ENCODE data around the gene AP1S3. TPM values are rescaled to one million over a fixed set of nuclear protein-coding genes. Genes with fewer than 3 reads are reported as not detected.
A peak's percentile ranks its signal among the peaks of the same experiment; 100 is the strongest.

AP1S3 gene
- total RNA-seq, 1 experiment from 2014 or later: 34.3 TPM

DNA sequence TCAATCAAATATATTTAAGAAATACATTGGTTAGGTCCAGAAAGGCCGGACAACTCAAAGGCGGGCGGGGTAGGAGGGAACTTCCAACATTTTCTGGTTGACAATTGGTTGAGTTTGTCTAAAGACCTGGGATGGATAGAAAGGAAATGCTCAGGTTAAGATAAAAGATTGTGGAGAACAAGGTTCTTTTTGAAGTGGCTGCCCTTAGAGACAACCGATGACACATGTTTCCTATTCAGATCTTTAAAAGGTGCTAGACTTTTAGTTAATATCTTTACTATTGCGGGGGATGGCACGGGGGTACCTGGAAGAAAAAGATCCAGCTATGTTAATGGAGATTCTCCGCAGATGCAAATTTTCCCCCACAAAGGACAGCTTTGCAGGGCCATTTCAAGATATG, 10.0 kb upstream of the AP1S3 start:
- no peaks in the 10 kb centered on the region for H3K9me2 ChIP-seq (replicated peaks; ENCODE audit: low read length)
- TF ChIP-seq, protein P1, sequence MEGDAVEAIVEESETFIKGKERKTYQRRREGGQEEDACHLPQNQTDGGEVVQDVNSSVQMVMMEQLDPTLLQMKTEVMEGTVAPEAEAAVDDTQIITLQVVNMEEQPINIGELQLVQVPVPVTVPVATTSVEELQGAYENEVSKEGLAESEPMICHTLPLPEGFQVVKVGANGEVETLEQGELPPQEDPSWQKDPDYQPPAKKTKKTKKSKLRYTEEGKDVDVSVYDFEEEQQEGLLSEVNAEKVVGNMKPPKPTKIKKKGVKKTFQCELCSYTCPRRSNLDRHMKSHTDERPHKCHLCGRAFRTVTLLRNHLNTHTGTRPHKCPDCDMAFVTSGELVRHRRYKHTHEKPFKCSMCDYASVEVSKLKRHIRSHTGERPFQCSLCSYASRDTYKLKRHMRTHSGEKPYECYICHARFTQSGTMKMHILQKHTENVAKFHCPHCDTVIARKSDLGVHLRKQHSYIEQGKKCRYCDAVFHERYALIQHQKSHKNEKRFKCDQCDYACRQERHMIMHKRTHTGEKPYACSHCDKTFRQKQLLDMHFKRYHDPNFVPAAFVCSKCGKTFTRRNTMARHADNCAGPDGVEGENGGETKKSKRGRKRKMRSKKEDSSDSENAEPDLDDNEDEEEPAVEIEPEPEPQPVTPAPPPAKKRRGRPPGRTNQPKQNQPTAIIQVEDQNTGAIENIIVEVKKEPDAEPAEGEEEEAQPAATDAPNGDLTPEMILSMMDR (conservative IDR thresholded peaks at IDR 0.05; ENCODE audit: low read depth, low read length): no peak
- TF ChIP-seq EZH2phosphoT487 (IDR thresholded peaks at IDR 0.05; ENCODE audit: borderline replicate concordance, low read length): no peak
- TF ChIP-seq EZH2 (IDR thresholded peaks at IDR 0.05; ENCODE audit: low read length, unreplicated experiment): no peak
- H3K9me3 ChIP-seq (ENCODE audit: low read length): no peaks in the 10 kb centered on the region
- no peaks in the 10 kb centered on the region for H3K27me3 ChIP-seq (ENCODE audit: low read length)
- H3K9ac ChIP-seq (ENCODE audit: low read length): no peak overlapping the region
- no TSS peak for BruUV-seq (replicated peaks)
- H3K4me2 ChIP-seq (ENCODE audit: low read length): no peak overlapping the region
- intact Hi-C loops (cut with micrococcal nuclease): no loop called here
- H2AFZ ChIP-seq (ENCODE audit: low read length): no peak overlapping the region
- H3F3A ChIP-seq (ENCODE audit: low read length, unreplicated experiment): no peaks in the 10 kb centered on the region
- ChIA-PET POLR2A (ENCODE audit: unreplicated experiment) (no interaction called here), CTCF (no interaction called here)
- H4K20me1 ChIP-seq (ENCODE audit: low read length): no peaks in the 10 kb centered on the region
- H3K27ac ChIP-seq (ENCODE audit: low read length): no peak overlapping the region
- DNase-seq (no peak), ATAC-seq (no peak)
- H3K79me2 ChIP-seq (ENCODE audit: low read length): no peaks in the 10 kb centered on the region
- H3K36me3 ChIP-seq (ENCODE audit: low read depth, low read length): peaks cover 19% of the 10 kb centered on the region
- no peak overlapping the region for H3K4me3 ChIP-seq (ENCODE audit: low read length)
- peaks cover 2% of the 10 kb centered on the region for H3K4me1 ChIP-seq (ENCODE audit: insufficient read depth, low read length)

GRCh38 chr2:223846515-223846914, 9.1 kb upstream of the AP1S3 start:
- H3K4me1 ChIP-seq (ENCODE audit: insufficient read depth, low read length): peaks cover 4% of the 10 kb centered on the region; the same call in 1 of the 2 replicates
- H3K27me3 ChIP-seq (ENCODE audit: low read length): no peaks in the 10 kb centered on the region
- H4K20me1 ChIP-seq (ENCODE audit: low read length): no peaks in the 10 kb centered on the region
- no peak overlapping the region for H2AFZ ChIP-seq (ENCODE audit: low read length)
- ATAC-seq: peak; percentile 29
- peaks cover 17% of the 10 kb centered on the region for H3K36me3 ChIP-seq (ENCODE audit: low read depth, low read length)
- no peaks in the 10 kb centered on the region for H3K79me2 ChIP-seq (ENCODE audit: low read length)
- TF ChIP-seq, protein P1 (conservative IDR thresholded peaks at IDR 0.05; ENCODE audit: low read depth, low read length): no peak
- TF ChIP-seq EZH2phosphoT487 (IDR thresholded peaks at IDR 0.05; ENCODE audit: borderline replicate concordance, low read length) (no peak), EZH2 (IDR thresholded peaks at IDR 0.05; ENCODE audit: low read length, unreplicated experiment) (no peak)
- H3K27ac ChIP-seq (ENCODE audit: low read length): no peak overlapping the region
- no peaks in the 10 kb centered on the region for H3K9me2 ChIP-seq (replicated peaks; ENCODE audit: low read length)
- H3K4me3 ChIP-seq (ENCODE audit: low read length): no peak overlapping the region
- intact Hi-C loops (cut with micrococcal nuclease): no loop called here
- POLR2A ChIA-PET (ENCODE audit: unreplicated experiment): interaction anchor here (0.6 kb wide), 1 partner anchor 86 kb away, joined by 34 read pairs; no protein-coding TSS in a partner anchor
- CTCF ChIA-PET: no interaction called here
- no peak overlapping the region for H3K9ac ChIP-seq (ENCODE audit: low read length)
- no TSS peak for BruUV-seq (replicated peaks)
- H3K9me3 ChIP-seq (ENCODE audit: low read length): no peaks in the 10 kb centered on the region
- peak; percentile 30 for DNase-seq
- H3F3A ChIP-seq (ENCODE audit: low read length, unreplicated experiment): no peaks in the 10 kb centered on the region
- no peak overlapping the region for H3K4me2 ChIP-seq (ENCODE audit: low read length)

DNA sequence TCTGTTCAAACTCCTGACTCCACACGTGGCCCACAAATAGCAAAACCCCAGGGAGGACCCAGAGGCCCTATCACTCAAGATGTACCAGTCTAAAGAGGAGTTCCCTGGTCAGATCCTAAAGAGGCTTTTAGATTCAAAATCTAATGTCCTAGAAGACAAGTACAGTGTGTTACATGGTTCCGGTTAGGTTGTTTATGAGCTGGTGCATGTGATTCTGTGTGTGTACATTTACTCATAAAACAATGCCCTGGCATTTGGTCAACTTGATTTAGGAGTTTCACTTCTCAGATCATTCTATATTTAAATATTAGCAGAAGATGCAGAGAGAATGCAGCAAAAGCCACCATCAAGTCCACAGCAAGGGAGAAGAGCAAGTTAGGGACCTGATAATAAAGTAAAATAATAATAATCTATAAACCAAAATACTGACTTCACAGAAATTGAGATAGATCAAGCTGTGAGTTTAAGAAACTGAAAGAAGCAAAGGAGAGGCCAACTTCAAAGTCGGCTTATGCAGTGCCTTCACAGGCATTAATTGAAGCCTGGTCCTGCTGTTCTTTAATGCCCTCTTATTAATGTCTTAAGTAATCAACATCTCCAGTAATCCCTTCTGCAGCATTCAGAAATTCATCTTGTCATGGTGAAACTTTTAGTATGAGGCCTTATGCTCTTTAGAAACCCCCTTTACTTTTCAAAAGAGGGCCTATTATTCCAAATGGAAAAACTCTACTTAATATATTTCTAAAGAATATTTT, 4.2 kb upstream of the AP1S3 start:
- H3K9ac ChIP-seq (ENCODE audit: low read length): no peak overlapping the region
- H3K9me2 ChIP-seq (replicated peaks; ENCODE audit: low read length): no peaks in the 10 kb centered on the region
- no peaks in the 10 kb centered on the region for H3K27me3 ChIP-seq (ENCODE audit: low read length)
- H3K36me3 ChIP-seq (ENCODE audit: low read depth, low read length): no peaks in the 10 kb centered on the region
- H3K4me1 ChIP-seq (ENCODE audit: insufficient read depth, low read length): peaks cover 14% of the 10 kb centered on the region; the same call in 1 of the 2 replicates
- no peak overlapping the region for H2AFZ ChIP-seq (ENCODE audit: low read length)
- intact Hi-C loops (cut with micrococcal nuclease): no loop called here
- H3K9me3 ChIP-seq (ENCODE audit: low read length): no peaks in the 10 kb centered on the region
- POLR2A ChIA-PET (ENCODE audit: unreplicated experiment): interaction anchor here (0.5 kb wide), 1 partner anchor 85 kb away, joined by 3 read pairs; no protein-coding TSS in a partner anchor
- no peak overlapping the region for H3K4me2 ChIP-seq (ENCODE audit: low read length)
- CTCF ChIA-PET: interaction anchor here (0.7 kb wide), 1 partner anchor 44 kb away, joined by 3 read pairs; no protein-coding TSS in a partner anchor
- H3K4me3 ChIP-seq (ENCODE audit: low read length): no peak overlapping the region
- BruUV-seq (replicated peaks): no TSS peak
- H3K27ac ChIP-seq (ENCODE audit: low read length): no peak overlapping the region
- ATAC-seq: peak; percentile 8; the same call in 1 of the 2 replicates
- peaks cover 21% of the 10 kb centered on the region for H3K79me2 ChIP-seq (ENCODE audit: low read length)
- no peaks in the 10 kb centered on the region for H4K20me1 ChIP-seq (ENCODE audit: low read length)
- H3F3A ChIP-seq (ENCODE audit: low read length, unreplicated experiment): no peaks in the 10 kb centered on the region
- peak; percentile 35 for DNase-seq
- TF ChIP-seq EZH2phosphoT487 (IDR thresholded peaks at IDR 0.05; ENCODE audit: borderline replicate concordance, low read length) (no peak), EZH2 (IDR thresholded peaks at IDR 0.05; ENCODE audit: low read length, unreplicated experiment) (no peak)
- TF ChIP-seq, protein P1 (conservative IDR thresholded peaks at IDR 0.05; ENCODE audit: low read depth, low read length): no peak

Measured in PC-3 (cell line).